Parathyroid adenoma (tissue), 2 donors: ENCODE measurements around the gene TSPAN13.
A peak's percentile ranks its signal among the peaks of the same experiment; 100 is the strongest.

ENCODE experiments used
- H2AFZ ChIP-seq: fragments of 300-600 bp; sonication (generic); one replicate; pipeline ENCODE4 v1.7.0; 2017; ENCODE audit warnings: antibody characterized with exemption, mild to moderate bottlenecking
- H3K27ac ChIP-seq: fragments of 300-600 bp; sonication (generic); one replicate; pipeline ENCODE4 v1.7.0; 2017
- H3K27me3 ChIP-seq: fragments of 300-600 bp; sonication (generic); one replicate; pipeline ENCODE4 v1.7.0; 2017; ENCODE audit warnings: low read length; ENCODE audit not compliant: control insufficient read depth, insufficient read depth
- H3K36me3 ChIP-seq: fragments of 300-600 bp; sonication (generic); one replicate; pipeline ENCODE4 v1.7.0; 2017; ENCODE audit warnings: low read length; ENCODE audit not compliant: control insufficient read depth, insufficient read depth
- H3K4me1 ChIP-seq: fragments of 300-600 bp; sonication (generic); one replicate; pipeline ENCODE4 v1.7.0; 2017; ENCODE audit warnings: control low read depth
- H3K4me2 ChIP-seq: fragments of 300-600 bp; sonication (generic); one replicate; pipeline ENCODE4 v1.7.0; 2017; ENCODE audit warnings: low read length
- H3K4me3 ChIP-seq: fragments of 300-600 bp; sonication (generic); one replicate; pipeline ENCODE4 v1.7.0; 2017; ENCODE audit warnings: low read depth, low read length
- H3K79me2 ChIP-seq: fragments of 300-600 bp; sonication (generic); one replicate; pipeline ENCODE4 v1.7.0; 2017; ENCODE audit warnings: control low read depth
- H3K9ac ChIP-seq: fragments of 300-600 bp; sonication (generic); one replicate; pipeline ENCODE4 v1.7.0; 2017; ENCODE audit warnings: mild to moderate bottlenecking
- H3K9me3 ChIP-seq: fragments of 300-600 bp; sonication (generic); one replicate; pipeline ENCODE4 v1.7.0; 2017; ENCODE audit warnings: low read length; ENCODE audit not compliant: control insufficient read depth
- TF ChIP-seq, protein P1 (sequence below): fragments of 300-600 bp; sonication (generic); IDR thresholded peaks from one replicate; pipeline ENCODE4 v1.7.0; 2017; ENCODE audit warnings: antibody characterized with exemption, mild to moderate bottlenecking
- donor health status: primary hyperparathyroidism.

The TSPAN13 gene

DNA sequence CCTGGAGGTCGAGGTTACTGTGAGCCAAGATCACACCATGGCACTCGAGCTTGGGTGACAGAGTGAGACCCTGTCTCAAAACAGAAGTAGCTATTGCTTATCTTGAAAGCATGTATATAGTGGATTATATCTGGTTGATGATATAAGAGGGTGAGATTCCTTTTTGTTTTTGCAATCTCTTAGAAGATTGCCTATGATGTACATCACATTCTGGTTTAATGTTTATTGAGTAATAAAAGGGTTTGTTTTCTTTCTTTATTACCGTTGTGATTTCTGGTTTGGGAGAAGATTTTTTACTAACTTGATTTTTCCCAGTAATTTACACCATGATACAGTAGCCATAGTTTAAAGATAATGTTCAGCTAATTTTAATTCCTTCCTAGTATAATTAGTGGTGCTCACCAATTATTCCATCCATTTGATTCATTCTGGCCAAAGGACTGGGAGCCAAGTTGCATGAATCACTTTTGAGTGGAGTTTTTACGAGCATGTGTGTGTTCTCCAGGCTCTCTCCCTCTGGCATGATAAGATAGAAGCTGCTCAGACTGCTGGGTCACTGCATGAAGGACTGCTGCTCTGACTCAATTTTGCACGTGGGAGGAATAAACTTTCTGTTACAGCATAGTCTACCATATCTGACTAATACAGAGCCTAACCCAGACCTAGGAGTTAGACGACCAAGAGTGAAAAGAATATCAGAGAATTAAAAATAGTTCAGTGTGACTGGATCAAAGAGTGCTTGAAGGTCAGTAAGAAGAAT is 13.5 kb upstream of the TSPAN13 start:
- Histone ChIP-seq H3K9ac (no peak overlapping the region), H3K27ac (no peak overlapping the region), H2AFZ (peak overlapping the region; percentile 51), H3K4me1 (peaks cover 7% of the 10 kb centered on the region), H3K27me3 (no peaks in the 10 kb centered on the region), H3K9me3 (no peaks in the 10 kb centered on the region), H3K4me3 (no peak overlapping the region), H3K4me2 (no peak overlapping the region), H3K79me2 (no peaks in the 10 kb centered on the region), H3K36me3 (no peaks in the 10 kb centered on the region)
- TF ChIP-seq, protein P1, sequence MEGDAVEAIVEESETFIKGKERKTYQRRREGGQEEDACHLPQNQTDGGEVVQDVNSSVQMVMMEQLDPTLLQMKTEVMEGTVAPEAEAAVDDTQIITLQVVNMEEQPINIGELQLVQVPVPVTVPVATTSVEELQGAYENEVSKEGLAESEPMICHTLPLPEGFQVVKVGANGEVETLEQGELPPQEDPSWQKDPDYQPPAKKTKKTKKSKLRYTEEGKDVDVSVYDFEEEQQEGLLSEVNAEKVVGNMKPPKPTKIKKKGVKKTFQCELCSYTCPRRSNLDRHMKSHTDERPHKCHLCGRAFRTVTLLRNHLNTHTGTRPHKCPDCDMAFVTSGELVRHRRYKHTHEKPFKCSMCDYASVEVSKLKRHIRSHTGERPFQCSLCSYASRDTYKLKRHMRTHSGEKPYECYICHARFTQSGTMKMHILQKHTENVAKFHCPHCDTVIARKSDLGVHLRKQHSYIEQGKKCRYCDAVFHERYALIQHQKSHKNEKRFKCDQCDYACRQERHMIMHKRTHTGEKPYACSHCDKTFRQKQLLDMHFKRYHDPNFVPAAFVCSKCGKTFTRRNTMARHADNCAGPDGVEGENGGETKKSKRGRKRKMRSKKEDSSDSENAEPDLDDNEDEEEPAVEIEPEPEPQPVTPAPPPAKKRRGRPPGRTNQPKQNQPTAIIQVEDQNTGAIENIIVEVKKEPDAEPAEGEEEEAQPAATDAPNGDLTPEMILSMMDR, result no peak

DNA sequence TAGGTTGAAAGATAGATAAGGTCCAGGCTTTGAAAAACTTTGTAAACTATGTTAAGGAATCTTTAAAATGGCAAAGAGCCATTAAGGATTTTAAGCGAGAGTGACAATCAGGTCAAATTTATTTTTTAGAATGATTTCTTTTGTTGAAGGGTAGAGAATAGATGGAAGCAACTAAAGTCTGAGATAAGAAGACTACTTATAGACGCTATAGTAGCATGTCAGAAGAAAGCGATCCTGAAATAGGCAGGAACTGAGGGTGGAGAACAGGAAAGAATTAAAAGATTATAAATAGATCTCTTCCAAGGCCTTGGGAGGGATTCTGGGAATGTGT is 13.0 kb upstream of the TSPAN13 start:
- TF ChIP-seq, protein P1, result no peak
- Histone ChIP-seq H3K36me3 (no peaks in the 10 kb centered on the region), H3K4me2 (no peak overlapping the region), H3K4me1 (peaks cover 7% of the 10 kb centered on the region), H2AFZ (peak overlapping the region; percentile 51), H3K27ac (no peak overlapping the region), H3K9me3 (no peaks in the 10 kb centered on the region), H3K79me2 (no peaks in the 10 kb centered on the region), H3K9ac (no peak overlapping the region), H3K4me3 (no peak overlapping the region), H3K27me3 (no peaks in the 10 kb centered on the region)

DNA sequence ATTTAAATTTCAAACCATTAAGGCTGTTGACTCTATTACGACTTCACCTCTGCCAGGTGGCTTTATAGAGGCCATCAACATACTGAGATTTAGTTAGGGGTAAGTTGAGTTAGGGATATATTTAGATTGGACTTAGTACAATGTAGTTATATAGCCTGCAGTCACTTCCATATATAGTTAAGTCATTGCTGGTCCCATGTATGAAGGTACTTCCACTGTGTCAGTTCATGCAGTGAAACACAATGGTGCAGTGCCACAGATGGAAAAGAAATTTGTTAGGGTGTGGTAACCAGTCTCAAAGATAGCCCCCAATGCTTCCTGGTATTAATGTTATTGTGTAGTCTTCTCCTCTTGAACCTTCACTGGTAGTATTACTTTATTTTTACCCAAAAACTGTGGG is 12.6 kb upstream of the TSPAN13 start:
- H3K9ac ChIP-seq, result no peak overlapping the region
- no peaks in the 10 kb centered on the region for H3K36me3 ChIP-seq
- no peak overlapping the region for H3K4me2 ChIP-seq
- no peak overlapping the region for H2AFZ ChIP-seq
- no peaks in the 10 kb centered on the region for H3K27me3 ChIP-seq
- no peaks in the 10 kb centered on the region for H3K79me2 ChIP-seq
- H3K4me3 ChIP-seq, result no peak overlapping the region
- H3K27ac ChIP-seq, result no peak overlapping the region
- TF ChIP-seq, protein P1, result no peak
- H3K4me1 ChIP-seq, result peaks cover 7% of the 10 kb centered on the region
- H3K9me3 ChIP-seq, result no peaks in the 10 kb centered on the region

DNA sequence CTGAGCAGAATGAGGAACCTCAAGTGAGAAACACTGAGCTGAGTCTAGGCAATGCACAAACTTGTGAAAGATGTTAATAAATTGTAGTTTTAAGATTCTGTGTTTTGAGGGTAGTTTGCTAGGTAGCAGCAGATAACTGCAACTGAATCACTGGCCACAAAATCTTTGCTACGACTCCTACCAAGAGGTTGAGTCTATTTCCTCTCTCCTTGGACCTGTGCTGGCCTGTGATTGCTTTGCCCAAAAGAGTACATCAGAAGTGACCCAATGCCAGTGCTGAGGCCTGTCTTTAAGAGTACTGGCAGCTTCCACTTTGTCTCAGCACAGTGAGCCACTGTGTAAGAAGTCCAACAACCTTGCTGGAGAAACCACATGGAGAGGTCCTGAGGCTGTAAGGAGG is 11.9 kb upstream of the TSPAN13 start:
- Histone ChIP-seq H2AFZ (no peak overlapping the region), H3K9ac (no peak overlapping the region), H3K4me1 (peaks cover 4% of the 10 kb centered on the region), H3K9me3 (no peaks in the 10 kb centered on the region), H3K4me2 (no peak overlapping the region), H3K79me2 (no peaks in the 10 kb centered on the region), H3K27ac (no peak overlapping the region), H3K36me3 (no peaks in the 10 kb centered on the region), H3K4me3 (no peak overlapping the region), H3K27me3 (no peaks in the 10 kb centered on the region)
- TF ChIP-seq, protein P1, result no peak

DNA sequence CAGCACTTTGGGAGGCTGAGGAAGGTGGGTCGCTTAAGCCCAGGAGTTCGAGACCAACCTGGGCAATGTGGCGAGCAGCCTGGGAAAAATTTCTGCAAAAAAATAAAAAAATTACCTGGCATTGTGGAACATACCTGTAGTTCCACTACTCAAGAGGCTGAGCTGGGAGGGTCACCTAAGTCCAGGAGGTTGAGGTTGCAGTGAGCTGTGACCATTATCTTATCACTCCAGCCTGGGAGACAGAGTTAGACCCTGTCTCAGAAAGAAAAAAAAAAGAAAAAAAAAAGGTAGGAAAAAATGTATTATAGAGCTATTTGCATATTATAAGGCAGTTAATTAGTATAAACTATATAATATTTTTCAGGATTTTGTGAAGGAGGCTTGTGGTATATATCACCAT is 11.0 kb upstream of the TSPAN13 start:
- no peak overlapping the region for H3K9ac ChIP-seq
- no peak overlapping the region for H3K27ac ChIP-seq
- no peaks in the 10 kb centered on the region for H3K36me3 ChIP-seq
- TF ChIP-seq, protein P1, result no peak
- H3K27me3 ChIP-seq, result no peaks in the 10 kb centered on the region
- no peaks in the 10 kb centered on the region for H3K4me1 ChIP-seq
- no peaks in the 10 kb centered on the region for H3K79me2 ChIP-seq
- no peaks in the 10 kb centered on the region for H3K9me3 ChIP-seq
- no peak overlapping the region for H2AFZ ChIP-seq
- no peak overlapping the region for H3K4me2 ChIP-seq
- no peak overlapping the region for H3K4me3 ChIP-seq
